Measurements from ENCODE around the gene COQ9.
"Not testable (repeated sequence)": the region's sequence is repeated elsewhere in the genome, so short reads cannot be mapped to it uniquely, and the experiment has no call there.

Gene COQ9

GRCh38 chr16:57499941-57500340 lies 52.7 kb downstream of the COQ9 start:
- H3K27ac Mint-ChIP-seq; H3K4me1 Mint-ChIP-seq (ENCODE audit: low read depth); H3K9me3 Mint-ChIP-seq; intact Hi-C loops (cut with micrococcal nuclease); H3K4me3 Mint-ChIP-seq; H3K36me3 Mint-ChIP-seq (ENCODE audit: low read depth): not testable (repeated sequence)
- peaks cover 25% of the 10 kb centered on the region for H3K27me3 Mint-ChIP-seq

- H3K36me3 Mint-ChIP-seq (ENCODE audit: low read depth), result no peaks in the 10 kb centered on the region
- H3K27ac Mint-ChIP-seq, result no peak overlapping the region
- H3K9me3 Mint-ChIP-seq, result no peaks in the 10 kb centered on the region
- intact Hi-C loops (cut with micrococcal nuclease), result no loop called here
- no peak overlapping the region for H3K4me3 Mint-ChIP-seq
- no peaks in the 10 kb centered on the region for H3K4me1 Mint-ChIP-seq (ENCODE audit: low read depth)
- H3K27me3 Mint-ChIP-seq, result peaks cover 27% of the 10 kb centered on the region
These were observed 53.4 kb downstream of the COQ9 start for GRCh38 chr16:57500578-57501111.

- no peak overlapping the region for H3K4me3 Mint-ChIP-seq
- peaks cover 34% of the 10 kb centered on the region for H3K27me3 Mint-ChIP-seq
- H3K27ac Mint-ChIP-seq, result no peak overlapping the region
- H3K9me3 Mint-ChIP-seq, result no peaks in the 10 kb centered on the region
- H3K4me1 Mint-ChIP-seq (ENCODE audit: low read depth), result no peaks in the 10 kb centered on the region
- no peaks in the 10 kb centered on the region for H3K36me3 Mint-ChIP-seq (ENCODE audit: low read depth)
- intact Hi-C loops (cut with micrococcal nuclease), result no loop called here
These were observed 54.2 kb downstream of the COQ9 start for GRCh38 chr16:57501492-57501891.

GRCh38 chr16:57502048-57502775 lies 54.9 kb downstream of the COQ9 start:
- Mint-ChIP-seq H3K4me1 (ENCODE audit: low read depth) (no peaks in the 10 kb centered on the region), H3K36me3 (ENCODE audit: low read depth) (no peaks in the 10 kb centered on the region), H3K27me3 (peaks cover 38% of the 10 kb centered on the region), H3K9me3 (no peaks in the 10 kb centered on the region), H3K27ac (no peak overlapping the region), H3K4me3 (no peak overlapping the region)
- intact Hi-C loops (cut with micrococcal nuclease), result no loop called here

- Mint-ChIP-seq H3K9me3 (no peaks in the 10 kb centered on the region), H3K36me3 (ENCODE audit: low read depth) (no peaks in the 10 kb centered on the region), H3K4me3 (no peak overlapping the region), H3K4me1 (ENCODE audit: low read depth) (no peaks in the 10 kb centered on the region), H3K27ac (no peak overlapping the region), H3K27me3 (peaks cover 40% of the 10 kb centered on the region)
- intact Hi-C loops (cut with micrococcal nuclease), result no loop called here
These were observed 56.1 kb downstream of the COQ9 start for GRCh38 chr16:57503366-57503765.

GRCh38 chr16:57504001-57504400 lies 56.7 kb downstream of the COQ9 start:
- Mint-ChIP-seq H3K36me3 (ENCODE audit: low read depth) (no peaks in the 10 kb centered on the region), H3K4me1 (ENCODE audit: low read depth) (no peaks in the 10 kb centered on the region), H3K27ac (no peak overlapping the region), H3K27me3 (peaks cover 43% of the 10 kb centered on the region), H3K4me3 (no peak overlapping the region), H3K9me3 (no peaks in the 10 kb centered on the region)
- intact Hi-C loops (cut with micrococcal nuclease), result no loop called here

GRCh38 chr16:57504491-57504890 lies 57.2 kb downstream of the COQ9 start:
- Mint-ChIP-seq H3K27ac (no peak overlapping the region), H3K4me1 (ENCODE audit: low read depth) (no peaks in the 10 kb centered on the region), H3K27me3 (peaks cover 48% of the 10 kb centered on the region), H3K36me3 (ENCODE audit: low read depth) (no peaks in the 10 kb centered on the region), H3K4me3 (no peak overlapping the region), H3K9me3 (no peaks in the 10 kb centered on the region)
- intact Hi-C loops (cut with micrococcal nuclease), result no loop called here

GRCh38 chr16:57505169-57505568 lies 57.9 kb downstream of the COQ9 start:
- Mint-ChIP-seq H3K9me3 (no peaks in the 10 kb centered on the region), H3K27ac (no peak overlapping the region), H3K4me1 (ENCODE audit: low read depth) (no peaks in the 10 kb centered on the region), H3K27me3 (peaks cover 49% of the 10 kb centered on the region), H3K36me3 (ENCODE audit: low read depth) (no peaks in the 10 kb centered on the region), H3K4me3 (no peak overlapping the region)
- intact Hi-C loops (cut with micrococcal nuclease), result no loop called here

GRCh38 chr16:57507136-57508034 lies 60.1 kb downstream of the COQ9 start:
- Mint-ChIP-seq H3K4me3 (no peak overlapping the region), H3K27ac (no peak overlapping the region), H3K36me3 (ENCODE audit: low read depth) (no peaks in the 10 kb centered on the region), H3K27me3 (peaks cover 37% of the 10 kb centered on the region), H3K9me3 (no peaks in the 10 kb centered on the region), H3K4me1 (ENCODE audit: low read depth) (no peaks in the 10 kb centered on the region)
- intact Hi-C loops (cut with micrococcal nuclease), result no loop called here

- no peak overlapping the region for H3K4me3 Mint-ChIP-seq
- peaks cover 37% of the 10 kb centered on the region for H3K27me3 Mint-ChIP-seq
- H3K27ac Mint-ChIP-seq, result no peak overlapping the region
- intact Hi-C loops (cut with micrococcal nuclease), result no loop called here
- no peaks in the 10 kb centered on the region for H3K36me3 Mint-ChIP-seq (ENCODE audit: low read depth)
- H3K9me3 Mint-ChIP-seq, result no peaks in the 10 kb centered on the region
- H3K4me1 Mint-ChIP-seq (ENCODE audit: low read depth), result no peaks in the 10 kb centered on the region
These were observed 60.8 kb downstream of the COQ9 start for GRCh38 chr16:57508035-57508425.

GRCh38 chr16:57509231-57509923 lies 62.1 kb downstream of the COQ9 start:
- Mint-ChIP-seq H3K27me3 (peaks cover 40% of the 10 kb centered on the region), H3K4me3 (no peak overlapping the region), H3K36me3 (ENCODE audit: low read depth) (no peaks in the 10 kb centered on the region), H3K27ac (no peak overlapping the region), H3K9me3 (no peaks in the 10 kb centered on the region), H3K4me1 (ENCODE audit: low read depth) (no peaks in the 10 kb centered on the region)
- intact Hi-C loops (cut with micrococcal nuclease), result no loop called here

- H3K4me3 Mint-ChIP-seq, result no peak overlapping the region
- intact Hi-C loops (cut with micrococcal nuclease), result no loop called here
- H3K9me3 Mint-ChIP-seq, result no peaks in the 10 kb centered on the region
- H3K36me3 Mint-ChIP-seq (ENCODE audit: low read depth), result no peaks in the 10 kb centered on the region
- H3K27me3 Mint-ChIP-seq, result peaks cover 38% of the 10 kb centered on the region
- H3K27ac Mint-ChIP-seq, result no peak overlapping the region
- no peaks in the 10 kb centered on the region for H3K4me1 Mint-ChIP-seq (ENCODE audit: low read depth)
These were observed 63.0 kb downstream of the COQ9 start for GRCh38 chr16:57510016-57510871.

All from dendritic cell treated with granulocyte-macrophage colony-stimulating factor and Interleukin-4, amounts not matched to agents 40 ng/mL and 50 ng/mL, for 4 days (primary cell).